ENCODE data around the gene SPPL2A.

DNA sequence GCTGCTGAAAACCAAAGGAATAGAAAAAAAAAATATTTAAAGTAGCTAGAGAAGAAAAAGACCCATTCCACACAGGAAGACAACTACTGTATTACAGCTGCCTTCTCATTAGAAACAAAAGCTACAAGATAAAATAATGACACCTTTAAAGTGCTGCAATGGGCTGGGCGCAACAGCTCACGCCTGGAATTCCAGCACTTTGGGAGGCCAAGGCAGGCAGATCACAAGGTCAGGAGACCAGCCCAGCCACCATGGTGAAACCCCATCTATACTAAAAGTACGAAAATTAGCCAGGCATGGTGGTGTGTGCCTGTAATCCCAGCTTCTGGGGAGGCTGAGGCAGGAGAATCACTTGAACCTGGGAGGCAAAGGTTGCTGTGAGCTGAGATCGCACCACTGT is 110.0 kb downstream of the SPPL2A start:
- TF ChIP-seq RARB (CRISPR knock-in tag; IDR thresholded peaks at IDR 0.05), result no peak
- TF ChIP-seq ARNTL (CRISPR knock-in tag; IDR thresholded peaks at IDR 0.05; ENCODE audit: borderline replicate concordance, low read depth), result no peak
- TF ChIP-seq TOX (CRISPR knock-in tag; IDR thresholded peaks at IDR 0.05; ENCODE audit: borderline replicate concordance), result no peak
- TF ChIP-seq ZFP3 (CRISPR knock-in tag; IDR thresholded peaks at IDR 0.05), result no peak
- TF ChIP-seq, protein P1, sequence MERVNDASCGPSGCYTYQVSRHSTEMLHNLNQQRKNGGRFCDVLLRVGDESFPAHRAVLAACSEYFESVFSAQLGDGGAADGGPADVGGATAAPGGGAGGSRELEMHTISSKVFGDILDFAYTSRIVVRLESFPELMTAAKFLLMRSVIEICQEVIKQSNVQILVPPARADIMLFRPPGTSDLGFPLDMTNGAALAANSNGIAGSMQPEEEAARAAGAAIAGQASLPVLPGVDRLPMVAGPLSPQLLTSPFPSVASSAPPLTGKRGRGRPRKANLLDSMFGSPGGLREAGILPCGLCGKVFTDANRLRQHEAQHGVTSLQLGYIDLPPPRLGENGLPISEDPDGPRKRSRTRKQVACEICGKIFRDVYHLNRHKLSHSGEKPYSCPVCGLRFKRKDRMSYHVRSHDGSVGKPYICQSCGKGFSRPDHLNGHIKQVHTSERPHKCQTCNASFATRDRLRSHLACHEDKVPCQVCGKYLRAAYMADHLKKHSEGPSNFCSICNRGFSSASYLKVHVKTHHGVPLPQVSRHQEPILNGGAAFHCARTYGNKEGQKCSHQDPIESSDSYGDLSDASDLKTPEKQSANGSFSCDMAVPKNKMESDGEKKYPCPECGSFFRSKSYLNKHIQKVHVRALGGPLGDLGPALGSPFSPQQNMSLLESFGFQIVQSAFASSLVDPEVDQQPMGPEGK (CRISPR knock-in tag; IDR thresholded peaks at IDR 0.05; ENCODE audit: borderline replicate concordance), result no peak
- TF ChIP-seq, protein P2, sequence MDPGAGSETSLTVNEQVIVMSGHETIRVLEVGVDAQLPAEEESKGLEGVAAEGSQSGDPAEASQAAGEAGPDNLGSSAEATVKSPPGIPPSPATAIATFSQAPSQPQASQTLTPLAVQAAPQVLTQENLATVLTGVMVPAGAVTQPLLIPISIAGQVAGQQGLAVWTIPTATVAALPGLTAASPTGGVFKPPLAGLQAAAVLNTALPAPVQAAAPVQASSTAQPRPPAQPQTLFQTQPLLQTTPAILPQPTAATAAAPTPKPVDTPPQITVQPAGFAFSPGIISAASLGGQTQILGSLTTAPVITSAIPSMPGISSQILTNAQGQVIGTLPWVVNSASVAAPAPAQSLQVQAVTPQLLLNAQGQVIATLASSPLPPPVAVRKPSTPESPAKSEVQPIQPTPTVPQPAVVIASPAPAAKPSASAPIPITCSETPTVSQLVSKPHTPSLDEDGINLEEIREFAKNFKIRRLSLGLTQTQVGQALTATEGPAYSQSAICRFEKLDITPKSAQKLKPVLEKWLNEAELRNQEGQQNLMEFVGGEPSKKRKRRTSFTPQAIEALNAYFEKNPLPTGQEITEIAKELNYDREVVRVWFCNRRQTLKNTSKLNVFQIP (CRISPR knock-in tag; IDR thresholded peaks at IDR 0.05; ENCODE audit: borderline replicate concordance, low read depth), result no peak
- no peak for TF ChIP-seq OSR1 (CRISPR knock-in tag; IDR thresholded peaks at IDR 0.05)
- no peak for TF ChIP-seq ZNF565 (CRISPR knock-in tag; conservative IDR thresholded peaks at IDR 0.05; ENCODE audit: low read depth)
- no peak for TF ChIP-seq SNAI2 (CRISPR knock-in tag; IDR thresholded peaks at IDR 0.05)
- TF ChIP-seq PPARA (CRISPR knock-in tag; IDR thresholded peaks at IDR 0.05; ENCODE audit: borderline replicate concordance), result no peak
- TF ChIP-seq GLIS3 (CRISPR knock-in tag; IDR thresholded peaks at IDR 0.05), result no peak
- TF ChIP-seq ZFP30 (CRISPR knock-in tag; IDR thresholded peaks at IDR 0.05), result no peak
- TF ChIP-seq ESRRG (CRISPR knock-in tag; IDR thresholded peaks at IDR 0.05), result no peak
- TF ChIP-seq TCF4 (CRISPR knock-in tag; IDR thresholded peaks at IDR 0.05; ENCODE audit: borderline replicate concordance), result no peak

Data from SK-N-SH treated with all-trans-retinoic acid at 6 μM for 48 hours (cell line).